Lower leg skin (tissue), 3 donors: Measurements from ENCODE around the gene ADAMTS19.

Experiments used
- POLR2A ChIP-seq, 2 donors: fragments of 450-650 bp; IDR thresholded peaks; one replicate each; pipeline ENCODE4 v1.6.1; 2016 to 2017; ENCODE audit warnings: antibody characterized with exemption in 2 of 2, mild to moderate bottlenecking in 1 of 2, moderate library complexity in 1 of 2
- TF ChIP-seq, protein P1 (sequence below), 3 donors: fragments of 450-650 bp; IDR thresholded peaks; one replicate each; pipeline ENCODE4 v1.5.1; 2016; ENCODE audit warnings: antibody characterized with exemption in 3 of 3, mild to moderate bottlenecking in 3 of 3, moderate library complexity in 2 of 3

- TF ChIP-seq POLR2A (IDR thresholded peaks at IDR 0.05): no peak
- TF ChIP-seq, protein P1, sequence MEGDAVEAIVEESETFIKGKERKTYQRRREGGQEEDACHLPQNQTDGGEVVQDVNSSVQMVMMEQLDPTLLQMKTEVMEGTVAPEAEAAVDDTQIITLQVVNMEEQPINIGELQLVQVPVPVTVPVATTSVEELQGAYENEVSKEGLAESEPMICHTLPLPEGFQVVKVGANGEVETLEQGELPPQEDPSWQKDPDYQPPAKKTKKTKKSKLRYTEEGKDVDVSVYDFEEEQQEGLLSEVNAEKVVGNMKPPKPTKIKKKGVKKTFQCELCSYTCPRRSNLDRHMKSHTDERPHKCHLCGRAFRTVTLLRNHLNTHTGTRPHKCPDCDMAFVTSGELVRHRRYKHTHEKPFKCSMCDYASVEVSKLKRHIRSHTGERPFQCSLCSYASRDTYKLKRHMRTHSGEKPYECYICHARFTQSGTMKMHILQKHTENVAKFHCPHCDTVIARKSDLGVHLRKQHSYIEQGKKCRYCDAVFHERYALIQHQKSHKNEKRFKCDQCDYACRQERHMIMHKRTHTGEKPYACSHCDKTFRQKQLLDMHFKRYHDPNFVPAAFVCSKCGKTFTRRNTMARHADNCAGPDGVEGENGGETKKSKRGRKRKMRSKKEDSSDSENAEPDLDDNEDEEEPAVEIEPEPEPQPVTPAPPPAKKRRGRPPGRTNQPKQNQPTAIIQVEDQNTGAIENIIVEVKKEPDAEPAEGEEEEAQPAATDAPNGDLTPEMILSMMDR (IDR thresholded peaks at IDR 0.05): no peak
Measured at GRCh38 chr5:129768735-129769134, 308.6 kb downstream of the ADAMTS19 start.
